HepG2 (cell line): ENCODE data around the gene C14orf119. TPM values are rescaled to one million over a fixed set of nuclear protein-coding genes. Genes with fewer than 3 reads are reported as not detected.
A peak's percentile ranks its signal among the peaks of the same experiment; 100 is the strongest.

Experiments
- ATF2 ChIP-seq: sonication (generic); formaldehyde crosslinking; IDR thresholded peaks from 2 replicates; pipeline ENCODE4 v1.4.0; 2020; ENCODE audit warnings: missing genetic modification reagents
- CEBPG ChIP-seq: IDR thresholded peaks from 2 replicates; pipeline ENCODE4 v1.6.1; 2016
- DR1 ChIP-seq: sonication (generic); formaldehyde crosslinking; IDR thresholded peaks from 2 replicates; pipeline ENCODE4 v1.8.0; 2021; ENCODE audit warnings: mild to moderate bottlenecking, missing genetic modification reagents, inconsistent platforms
- HMG20A ChIP-seq: IDR thresholded peaks from 2 replicates; pipeline ENCODE4 v1.6.1; 2016; ENCODE audit warnings: borderline replicate concordance
- KAT2B ChIP-seq: fragments of 150-350 bp; IDR thresholded peaks from 2 replicates; pipeline ENCODE4 v1.6.1; 2014; ENCODE audit warnings: low read depth, low read length, borderline replicate concordance
- LCORL ChIP-seq, 2 experiments: fragments of 450-650 bp in 1 of 2; sonication (generic) in 1 of 2; formaldehyde crosslinking in 1 of 2; IDR thresholded peaks; 2 replicates each; pipeline versions ENCODE4 v1.5.0 to v1.6.1; 2017 to 2020; ENCODE audit warnings: antibody characterized with exemption in 1 of 2, missing genetic modification reagents in 1 of 2
- RFX1 ChIP-seq: fragments of 450-650 bp; IDR thresholded peaks from 2 replicates; pipeline ENCODE4 v1.6.1; 2017
- SP5 ChIP-seq: IDR thresholded peaks from 2 replicates; pipeline ENCODE4 v1.6.1; 2016; ENCODE audit warnings: low read depth, borderline replicate concordance
- SRSF1 ChIP-seq: fragments of 200-400 bp; formaldehyde crosslinking; optimal IDR thresholded peaks from 2 replicates; pipeline ENCODE3; 2017; ENCODE audit warnings: mild to moderate bottlenecking, low read depth, low read length, moderate library complexity
- TCF12 ChIP-seq, 2 experiments: fragments of 450-650 bp in 1 of 2; sonication (generic) in 1 of 2; formaldehyde crosslinking in 1 of 2; IDR thresholded peaks; 2 replicates each; pipeline versions ENCODE4 v1.6.1 to v1.8.0; 2017 to 2022; ENCODE audit warnings: antibody characterized with exemption in 1 of 2, mild to moderate bottlenecking in 1 of 2, missing genetic modification reagents in 1 of 2, moderate library complexity in 1 of 2
- YEATS2 ChIP-seq: sonication (generic); formaldehyde crosslinking; IDR thresholded peaks from 2 replicates; pipeline ENCODE4 v1.4.0; 2020; ENCODE audit warnings: missing genetic modification reagents, borderline replicate concordance
- ZFP1 ChIP-seq: IDR thresholded peaks from 2 replicates; pipeline ENCODE4 v1.6.1; 2016
- ZNF138 ChIP-seq: sonication (generic); formaldehyde crosslinking; IDR thresholded peaks from 2 replicates; pipeline ENCODE4 v1.5.0; 2020; ENCODE audit warnings: mild to moderate bottlenecking, low read depth, missing genetic modification reagents
- ZNF224 ChIP-seq: sonication (generic); formaldehyde crosslinking; IDR thresholded peaks from 2 replicates; pipeline ENCODE4 v1.5.0; 2020; ENCODE audit warnings: mild to moderate bottlenecking, missing genetic modification reagents
- ZNF225 ChIP-seq: sonication (generic); formaldehyde crosslinking; IDR thresholded peaks from 2 replicates; pipeline ENCODE4 v1.4.0; 2020; ENCODE audit warnings: mild to moderate bottlenecking, missing genetic modification reagents
- ZNF280B ChIP-seq: sonication (generic); formaldehyde crosslinking; IDR thresholded peaks from 2 replicates; pipeline ENCODE4 v1.5.0; 2020; ENCODE audit warnings: missing genetic modification reagents, mild to moderate bottlenecking, borderline replicate concordance
- ZNF33B ChIP-seq: sonication (generic); formaldehyde crosslinking; IDR thresholded peaks from 2 replicates; pipeline ENCODE4 v1.5.1; 2020; ENCODE audit warnings: mild to moderate bottlenecking, missing genetic modification reagents
- ZNF547 ChIP-seq: sonication (generic); formaldehyde crosslinking; IDR thresholded peaks from 2 replicates; pipeline ENCODE4 v1.5.1; 2020; ENCODE audit warnings: mild to moderate bottlenecking, missing genetic modification reagents
- ZNF589 ChIP-seq: sonication (generic); formaldehyde crosslinking; conservative IDR thresholded peaks from 2 replicates; pipeline ENCODE4 v1.8.0; 2022; ENCODE audit warnings: mild to moderate bottlenecking, moderate library complexity, missing genetic modification reagents
- ZNF670 ChIP-seq: sonication (generic); formaldehyde crosslinking; IDR thresholded peaks from 2 replicates; pipeline ENCODE4 v1.8.0; 2022; ENCODE audit warnings: mild to moderate bottlenecking, missing genetic modification reagents, borderline replicate concordance
- ZSCAN9 ChIP-seq: IDR thresholded peaks from 2 replicates; pipeline ENCODE4 v1.6.1; 2016; ENCODE audit warnings: borderline replicate concordance
- polyA plus RNA-seq, 8 experiments: library from polyadenylated mRNA; depleted of rRNA in 3 of 8; stranded (reverse) in 7 of 8; unstranded in 1 of 8; fragments of >200 nt; fragmentation: Illumina TruSeq in 4 of 8; extraction: Trizol in 4 of 8; gene quantifications; 2 replicates each; pipeline versions ENCODE4 v1.2.1 to v1.2.3, GENCODE V29; 2011 to 2016; ENCODE audit warnings: low read depth in 4 of 8, missing spikeins in 1 of 8, mixed read lengths in 1 of 8; ENCODE audit not compliant: insufficient read depth in 1 of 8
- total RNA-seq, 5 experiments: library from RNA; depleted of rRNA; stranded (reverse); fragments of >200 nt; fragmentation: Illumina TruSeq; extraction: Trizol; gene quantifications; 2 replicates each; pipeline ENCODE4 v1.2.3, GENCODE V29; 2016; ENCODE audit warnings: low read depth in 1 of 5
- TF ChIP-seq, protein P1 (sequence below): IDR thresholded peaks from 2 replicates; pipeline ENCODE4 v1.6.1; 2018; ENCODE audit warnings: missing genetic modification reagents
- TF ChIP-seq, protein P2 (sequence below): sonication (generic); formaldehyde crosslinking; IDR thresholded peaks from 2 replicates; pipeline ENCODE4 v1.8.1; 2023; ENCODE audit warnings: mild to moderate bottlenecking, missing genetic modification reagents, borderline replicate concordance
- TF ChIP-seq, protein P3 (sequence below): sonication (generic); formaldehyde crosslinking; IDR thresholded peaks from 2 replicates; pipeline ENCODE4 v1.5.0; 2020; ENCODE audit warnings: mild to moderate bottlenecking, missing genetic modification reagents, borderline replicate concordance

Gene C14orf119
- total and polyA plus RNA-seq, 2 of the 13 experiments (the other 11 are each of a cell fraction or from before 2014, with no cell fraction given), result 117 to 206 TPM

DNA sequence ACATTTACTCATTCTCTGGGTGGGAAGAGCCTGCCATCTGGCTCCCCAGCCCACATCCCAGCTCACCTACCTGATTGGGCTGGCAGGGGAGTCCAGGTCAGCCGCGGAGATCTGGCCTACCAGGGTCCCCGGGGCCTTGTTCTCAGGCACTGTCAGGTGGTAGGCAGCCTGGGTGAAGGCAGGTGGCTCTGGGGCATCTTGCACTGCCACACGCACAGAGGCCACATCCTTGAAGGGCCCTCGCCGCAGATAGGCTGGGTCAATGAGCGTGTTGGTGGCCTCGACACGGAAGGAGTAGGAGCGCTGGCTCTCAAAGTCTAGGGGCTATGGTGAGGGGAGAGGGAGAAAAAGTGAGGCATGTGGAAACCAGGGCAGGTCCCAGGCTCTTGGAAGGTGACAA is 41.9 kb upstream of the C14orf119 start (continued):
- TF ChIP-seq RFX1, result no peak
- TF ChIP-seq ZNF547 (CRISPR knock-in tag), result no peak
- no peak for TF ChIP-seq ATF2 (CRISPR knock-in tag)
- no peak for TF ChIP-seq LCORL (IDR thresholded peaks at IDR 0.05)
- no peak for TF ChIP-seq LCORL (CRISPR knock-in tag; IDR thresholded peaks at IDR 0.05)
- TF ChIP-seq ZFP1 (CRISPR knock-in tag), result no peak
- no peak for TF ChIP-seq SP5 (CRISPR knock-in tag)
- no peak for TF ChIP-seq SRSF1
- no peak for TF ChIP-seq DR1 (CRISPR knock-in tag)
- TF ChIP-seq ZNF224, result no peak
- TF ChIP-seq ZSCAN9 (CRISPR knock-in tag), result no peak
- TF ChIP-seq, protein P1, sequence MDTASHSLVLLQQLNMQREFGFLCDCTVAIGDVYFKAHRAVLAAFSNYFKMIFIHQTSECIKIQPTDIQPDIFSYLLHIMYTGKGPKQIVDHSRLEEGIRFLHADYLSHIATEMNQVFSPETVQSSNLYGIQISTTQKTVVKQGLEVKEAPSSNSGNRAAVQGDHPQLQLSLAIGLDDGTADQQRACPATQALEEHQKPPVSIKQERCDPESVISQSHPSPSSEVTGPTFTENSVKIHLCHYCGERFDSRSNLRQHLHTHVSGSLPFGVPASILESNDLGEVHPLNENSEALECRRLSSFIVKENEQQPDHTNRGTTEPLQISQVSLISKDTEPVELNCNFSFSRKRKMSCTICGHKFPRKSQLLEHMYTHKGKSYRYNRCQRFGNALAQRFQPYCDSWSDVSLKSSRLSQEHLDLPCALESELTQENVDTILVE, result no peak
- TF ChIP-seq TCF12 (IDR thresholded peaks at IDR 0.05), result no peak
- TF ChIP-seq TCF12 (CRISPR knock-in tag; IDR thresholded peaks at IDR 0.05), result no peak
- no peak; the same call in 1 of the 2 replicates for TF ChIP-seq ZNF589 (CRISPR knock-in tag)
- TF ChIP-seq, protein P2, sequence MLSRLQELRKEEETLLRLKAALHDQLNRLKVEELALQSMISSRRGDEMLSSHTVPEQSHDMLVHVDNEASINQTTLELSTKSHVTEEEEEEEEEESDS (CRISPR knock-in tag), result no peak
- peak; percentile 85; the same call in 1 of the 2 replicates for TF ChIP-seq ZNF225 (CRISPR knock-in tag)
- no peak for TF ChIP-seq ZNF33B
- no peak for TF ChIP-seq CEBPG
- peak; percentile 25; the same call in 1 of the 2 replicates for TF ChIP-seq ZNF280B (CRISPR knock-in tag)
- no peak for TF ChIP-seq KAT2B
- no peak for TF ChIP-seq ZNF670 (CRISPR knock-in tag)
- TF ChIP-seq HMG20A, result no peak
- TF ChIP-seq YEATS2 (CRISPR knock-in tag), result no peak
- TF ChIP-seq ZNF138 (CRISPR knock-in tag), result no peak
- TF ChIP-seq, protein P3, sequence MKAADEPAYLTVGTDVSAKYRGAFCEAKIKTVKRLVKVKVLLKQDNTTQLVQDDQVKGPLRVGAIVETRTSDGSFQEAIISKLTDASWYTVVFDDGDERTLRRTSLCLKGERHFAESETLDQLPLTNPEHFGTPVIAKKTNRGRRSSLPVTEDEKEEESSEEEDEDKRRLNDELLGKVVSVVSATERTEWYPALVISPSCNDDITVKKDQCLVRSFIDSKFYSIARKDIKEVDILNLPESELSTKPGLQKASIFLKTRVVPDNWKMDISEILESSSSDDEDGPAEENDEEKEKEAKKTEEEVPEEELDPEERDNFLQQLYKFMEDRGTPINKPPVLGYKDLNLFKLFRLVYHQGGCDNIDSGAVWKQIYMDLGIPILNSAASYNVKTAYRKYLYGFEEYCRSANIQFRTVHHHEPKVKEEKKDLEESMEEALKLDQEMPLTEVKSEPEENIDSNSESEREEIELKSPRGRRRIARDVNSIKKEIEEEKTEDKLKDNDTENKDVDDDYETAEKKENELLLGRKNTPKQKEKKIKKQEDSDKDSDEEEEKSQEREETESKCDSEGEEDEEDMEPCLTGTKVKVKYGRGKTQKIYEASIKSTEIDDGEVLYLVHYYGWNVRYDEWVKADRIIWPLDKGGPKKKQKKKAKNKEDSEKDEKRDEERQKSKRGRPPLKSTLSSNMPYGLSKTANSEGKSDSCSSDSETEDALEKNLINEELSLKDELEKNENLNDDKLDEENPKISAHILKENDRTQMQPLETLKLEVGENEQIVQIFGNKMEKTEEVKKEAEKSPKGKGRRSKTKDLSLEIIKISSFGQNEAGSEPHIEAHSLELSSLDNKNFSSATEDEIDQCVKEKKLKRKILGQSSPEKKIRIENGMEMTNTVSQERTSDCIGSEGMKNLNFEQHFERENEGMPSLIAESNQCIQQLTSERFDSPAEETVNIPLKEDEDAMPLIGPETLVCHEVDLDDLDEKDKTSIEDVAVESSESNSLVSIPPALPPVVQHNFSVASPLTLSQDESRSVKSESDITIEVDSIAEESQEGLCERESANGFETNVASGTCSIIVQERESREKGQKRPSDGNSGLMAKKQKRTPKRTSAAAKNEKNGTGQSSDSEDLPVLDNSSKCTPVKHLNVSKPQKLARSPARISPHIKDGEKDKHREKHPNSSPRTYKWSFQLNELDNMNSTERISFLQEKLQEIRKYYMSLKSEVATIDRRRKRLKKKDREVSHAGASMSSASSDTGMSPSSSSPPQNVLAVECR (CRISPR knock-in tag), result no peak
